ENCODE results near the gene ZNF385B. TPM values are rescaled to one million over a fixed set of nuclear protein-coding genes. Genes with fewer than 3 reads are reported as not detected.

The ZNF385B gene
- total and polyA plus RNA-seq, 2 donors (not counting 1 experiment from before 2014, with no cell fraction given) = not detected

DNA sequence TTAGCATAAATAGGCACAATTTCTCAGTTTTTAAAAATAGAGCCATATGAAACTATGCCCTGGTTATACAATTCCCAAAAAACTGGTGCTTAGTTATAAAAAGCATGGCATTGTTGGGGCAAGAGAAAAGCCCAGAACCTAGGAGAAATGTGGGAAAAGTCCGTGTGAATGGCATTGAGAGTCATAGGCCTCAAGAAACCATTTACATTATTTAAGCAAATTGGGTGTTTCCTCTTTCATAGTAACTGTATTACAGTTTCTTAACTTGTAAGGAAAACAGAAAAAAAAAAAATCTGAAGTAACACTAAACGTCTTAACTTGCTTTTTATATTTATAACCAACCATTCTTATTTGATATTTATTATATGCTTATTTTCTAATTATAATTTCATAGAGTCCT is 425.8 kb downstream of the ZNF385B start:
- intact Hi-C loops (cut with micrococcal nuclease) = no loop called here
- H3K9me3 ChIP-seq (ENCODE audit: control extremely low read depth in 1 of 3, control insufficient read depth in 2 of 3, insufficient read depth in 1 of 3, low read length in 2 of 3) = no peaks in the 10 kb centered on the region
- no peak overlapping the region for H3K4me3 Mint-ChIP-seq
- no peak overlapping the region for H3K27ac Mint-ChIP-seq
- DNase-seq (no peak), ATAC-seq (ENCODE audit: low read depth) (no peak)
- no peaks in the 10 kb centered on the region for H3K9me3 Mint-ChIP-seq (ENCODE audit: insufficient read depth)
- H3K27me3 ChIP-seq (replicated peaks in 1 of 4; ENCODE audit: control extremely low read depth in 1 of 4, control insufficient read depth in 3 of 4, insufficient read depth in 4 of 4, low read length in 3 of 4) = peaks cover 0 to 4% (median 0%) of the 10 kb centered on the region in 4 experiments
- H2AFZ ChIP-seq (ENCODE audit: insufficient read depth, low read depth, low read length, poor library complexity, severe bottlenecking) = no peak overlapping the region
- no peak overlapping the region for H3K4me3 ChIP-seq (ENCODE audit: control extremely low read depth in 1 of 5, extremely low read depth in 1 of 5, insufficient read depth in 1 of 5, low read depth in 2 of 5, low read length in 4 of 5)
- no peak overlapping the region for H3K27ac ChIP-seq (ENCODE audit: low read length in 2 of 2)
- H4K20me1 ChIP-seq (ENCODE audit: control insufficient read depth, insufficient read depth, low read length, poor library complexity, severe bottlenecking) = no peaks in the 10 kb centered on the region
- POLR2A ChIA-PET = no interaction called here
- TF ChIP-seq, protein P1, sequence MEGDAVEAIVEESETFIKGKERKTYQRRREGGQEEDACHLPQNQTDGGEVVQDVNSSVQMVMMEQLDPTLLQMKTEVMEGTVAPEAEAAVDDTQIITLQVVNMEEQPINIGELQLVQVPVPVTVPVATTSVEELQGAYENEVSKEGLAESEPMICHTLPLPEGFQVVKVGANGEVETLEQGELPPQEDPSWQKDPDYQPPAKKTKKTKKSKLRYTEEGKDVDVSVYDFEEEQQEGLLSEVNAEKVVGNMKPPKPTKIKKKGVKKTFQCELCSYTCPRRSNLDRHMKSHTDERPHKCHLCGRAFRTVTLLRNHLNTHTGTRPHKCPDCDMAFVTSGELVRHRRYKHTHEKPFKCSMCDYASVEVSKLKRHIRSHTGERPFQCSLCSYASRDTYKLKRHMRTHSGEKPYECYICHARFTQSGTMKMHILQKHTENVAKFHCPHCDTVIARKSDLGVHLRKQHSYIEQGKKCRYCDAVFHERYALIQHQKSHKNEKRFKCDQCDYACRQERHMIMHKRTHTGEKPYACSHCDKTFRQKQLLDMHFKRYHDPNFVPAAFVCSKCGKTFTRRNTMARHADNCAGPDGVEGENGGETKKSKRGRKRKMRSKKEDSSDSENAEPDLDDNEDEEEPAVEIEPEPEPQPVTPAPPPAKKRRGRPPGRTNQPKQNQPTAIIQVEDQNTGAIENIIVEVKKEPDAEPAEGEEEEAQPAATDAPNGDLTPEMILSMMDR (IDR thresholded peaks at IDR 0.05) = no peak
- no peak for TF ChIP-seq EZH2 (IDR thresholded peaks at IDR 0.05; ENCODE audit: borderline replicate concordance, insufficient read depth, low read depth, low read length, poor library complexity, severe bottlenecking)
- H3K4me2 ChIP-seq (replicated peaks; ENCODE audit: low read depth, low read length, poor library complexity, severe bottlenecking) = no peak overlapping the region
- no CpG with 5 or more reads among the region's 2 CpGs for WGBS (ENCODE audit: insufficient coverage)
- CTCF ChIA-PET = interaction anchor here (0.7 to 3.7 kb wide), 2 partner anchors 13 to 678 kb away, joined by 3 to 21 read pairs; no protein-coding TSS in a partner anchor
- H3K27me3 Mint-ChIP-seq = peaks cover 16% of the 10 kb centered on the region
- no peaks in the 10 kb centered on the region for H3K36me3 ChIP-seq (replicated peaks in 1 of 2; ENCODE audit: control extremely low read depth in 1 of 2, control insufficient read depth in 1 of 2, extremely low read depth in 1 of 2, insufficient read depth in 2 of 2, low read length in 1 of 2)
- H3K4me1 ChIP-seq (ENCODE audit: control insufficient read depth in 2 of 2, insufficient read depth in 2 of 2, low read length in 2 of 2) = no peaks in the 10 kb centered on the region
- H3K4me1 Mint-ChIP-seq = no peaks in the 10 kb centered on the region
- no peaks in the 10 kb centered on the region for H3K79me2 ChIP-seq (ENCODE audit: control insufficient read depth, insufficient read depth, low read length)
- H3K9ac ChIP-seq (ENCODE audit: low read length) = no peak overlapping the region

- H3K4me1 Mint-ChIP-seq = no peaks in the 10 kb centered on the region
- H3K4me3 Mint-ChIP-seq = no peak overlapping the region
- POLR2A ChIA-PET = no interaction called here
- CTCF ChIA-PET = interaction anchor here (0.7 to 3.7 kb wide), 3 partner anchors 12 to 677 kb away, joined by 3 to 21 read pairs (median 4); no protein-coding TSS in a partner anchor
- H2AFZ ChIP-seq (ENCODE audit: insufficient read depth, low read depth, low read length, poor library complexity, severe bottlenecking) = no peak overlapping the region
- no peaks in the 10 kb centered on the region for H3K9me3 Mint-ChIP-seq (ENCODE audit: insufficient read depth)
- no peak overlapping the region for H3K4me2 ChIP-seq (replicated peaks; ENCODE audit: low read depth, low read length, poor library complexity, severe bottlenecking)
- no peak for ATAC-seq (ENCODE audit: low read depth)
- WGBS (ENCODE audit: insufficient coverage) = no CpG with 5 or more reads among the region's 4 CpGs
- no peaks in the 10 kb centered on the region for H3K36me3 ChIP-seq (replicated peaks in 1 of 2; ENCODE audit: control extremely low read depth in 1 of 2, control insufficient read depth in 1 of 2, extremely low read depth in 1 of 2, insufficient read depth in 2 of 2, low read length in 1 of 2)
- H3K79me2 ChIP-seq (ENCODE audit: control insufficient read depth, insufficient read depth, low read length) = no peaks in the 10 kb centered on the region
- TF ChIP-seq EZH2 (IDR thresholded peaks at IDR 0.05; ENCODE audit: borderline replicate concordance, insufficient read depth, low read depth, low read length, poor library complexity, severe bottlenecking) = no peak
- TF ChIP-seq, protein P1 (IDR thresholded peaks at IDR 0.05) = no peak
- no peak overlapping the region for H3K9ac ChIP-seq (ENCODE audit: low read length)
- no peaks in the 10 kb centered on the region for H3K9me3 ChIP-seq (ENCODE audit: control extremely low read depth in 1 of 3, control insufficient read depth in 2 of 3, insufficient read depth in 1 of 3, low read length in 2 of 3)
- no peak overlapping the region for H3K27ac Mint-ChIP-seq
- peaks cover 14% of the 10 kb centered on the region for H3K27me3 Mint-ChIP-seq
- no peak for DNase-seq
- no peaks in the 10 kb centered on the region for H4K20me1 ChIP-seq (ENCODE audit: control insufficient read depth, insufficient read depth, low read length, poor library complexity, severe bottlenecking)
- no peak overlapping the region for H3K27ac ChIP-seq (ENCODE audit: low read length in 2 of 2)
- H3K4me1 ChIP-seq (ENCODE audit: control insufficient read depth in 2 of 2, insufficient read depth in 2 of 2, low read length in 2 of 2) = no peaks in the 10 kb centered on the region
- peaks cover 0 to 4% (median 0%) of the 10 kb centered on the region in 4 experiments for H3K27me3 ChIP-seq (replicated peaks in 1 of 4; ENCODE audit: control extremely low read depth in 1 of 4, control insufficient read depth in 3 of 4, insufficient read depth in 4 of 4, low read length in 3 of 4)
- H3K4me3 ChIP-seq (ENCODE audit: control extremely low read depth in 1 of 5, extremely low read depth in 1 of 5, insufficient read depth in 1 of 5, low read depth in 2 of 5, low read length in 4 of 5) = no peak overlapping the region
- intact Hi-C loops (cut with micrococcal nuclease) = no loop called here
These were observed 426.4 kb downstream of the ZNF385B start for GRCh38 chr2:179435000-179435399.

All from B cell (primary cell).